Measurements from ENCODE around the gene CDC14A. TPM values are rescaled to one million over a fixed set of nuclear protein-coding genes. Genes with fewer than 3 reads are reported as not detected.

The CDC14A gene
- total and polyA plus RNA-seq, 2 of the 8 experiments (the other 6 are each of a cell fraction or from before 2014, with no cell fraction given), result 3.2 to 8.9 TPM

DNA sequence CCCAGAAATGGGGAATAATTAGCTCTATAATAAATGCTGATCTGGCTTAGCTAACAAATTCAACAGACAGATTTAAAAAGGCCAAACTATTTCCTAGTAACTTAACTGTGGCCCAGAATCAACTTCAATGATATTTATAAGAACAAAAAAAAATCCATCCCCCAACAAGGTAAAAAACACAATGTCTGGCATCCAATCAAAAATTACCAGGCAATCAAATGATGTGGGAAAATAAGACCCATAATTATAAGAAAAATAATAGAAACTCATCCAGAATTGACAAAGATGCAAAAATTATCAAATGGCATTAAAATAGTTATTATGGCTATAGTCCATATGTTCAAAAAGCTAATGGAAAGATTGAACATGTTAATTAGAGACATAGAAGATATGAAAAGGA, 42.4 kb upstream of the CDC14A start:
- Histone ChIP-seq H3K14ac (ENCODE audit: insufficient read length) (no peak overlapping the region), H2BK20ac (ENCODE audit: low read length) (no peak overlapping the region), H3K23ac (ENCODE audit: insufficient read length) (no peak overlapping the region), H2BK12ac (ENCODE audit: low read depth, low read length) (no peak overlapping the region), H3K56ac (replicated peaks; ENCODE audit: insufficient read length, low read depth, low read length) (no peak overlapping the region), H4K8ac (ENCODE audit: extremely low read depth, insufficient read depth, low read length) (no peak overlapping the region), H3K4me3 (ENCODE audit: extremely low read depth in 1 of 4, insufficient read depth in 2 of 4, low read depth in 3 of 4, low read length in 4 of 4) (no peak overlapping the region), H2AFZ (ENCODE audit: low read length) (no peak overlapping the region), H3K9ac (replicated peaks in 1 of 4; ENCODE audit: extremely low read depth in 1 of 4, low read depth in 3 of 4, low read length in 3 of 4) (no peak overlapping the region), H2BK5ac (ENCODE audit: low read depth, low read length) (no peak overlapping the region), H3K18ac (ENCODE audit: extremely low read depth, low read length) (no peak overlapping the region), H4K91ac (replicated peaks; ENCODE audit: insufficient read length, low read length) (no peak overlapping the region), H3K79me1 (ENCODE audit: low read depth, low read length) (no peaks in the 10 kb centered on the region), H3K36me3 (ENCODE audit: control insufficient read depth in 2 of 4, insufficient read depth in 4 of 4, low read length in 3 of 4) (no peaks in the 10 kb centered on the region), H3K79me2 (ENCODE audit: control insufficient read depth in 1 of 2, insufficient read depth in 2 of 2, low read length in 2 of 2) (no peaks in the 10 kb centered on the region), H3K9me3 (ENCODE audit: insufficient read depth in 2 of 2, low read depth in 1 of 2, low read length in 1 of 2) (no peaks in the 10 kb centered on the region), H2AK5ac (ENCODE audit: low read depth, low read length) (no peak overlapping the region), H3K27ac (ENCODE audit: low read depth, low read length) (no peak overlapping the region), H4K20me1 (replicated peaks in 1 of 2; ENCODE audit: control insufficient read depth in 1 of 2, insufficient read depth in 2 of 2, low read length in 2 of 2) (no peaks in the 10 kb centered on the region), H3K23me2 (ENCODE audit: low read depth, low read length) (no peaks in the 10 kb centered on the region), H3K27me3 (replicated peaks in 1 of 4; ENCODE audit: control insufficient read depth in 3 of 4, extremely low read depth in 1 of 4, insufficient read depth in 3 of 4, low read length in 3 of 4) (no peaks in the 10 kb centered on the region), H4K5ac (ENCODE audit: insufficient read length, low read depth, low read length) (no peak overlapping the region), H2BK120ac (replicated peaks; ENCODE audit: low read depth, low read length) (no peak overlapping the region), H3K4me1 (replicated peaks in 1 of 4; ENCODE audit: control insufficient read depth in 3 of 4, insufficient read depth in 4 of 4, low read length in 3 of 4) (peaks cover 0 to 4% (median 0%) of the 10 kb centered on the region in 4 experiments; a peak in 3 of 7 replicates), H2BK15ac (ENCODE audit: low read length) (no peak overlapping the region), H3K4ac (replicated peaks; ENCODE audit: insufficient read length, low read depth, low read length) (no peak overlapping the region), H3K4me2 (ENCODE audit: insufficient read depth in 1 of 2, low read depth in 2 of 2, low read length in 2 of 2) (no peak overlapping the region)
- POLR2A ChIA-PET (ENCODE audit: partially characterized antibody), result interaction anchor here (0.6 kb wide), 1 partner anchor 11 kb away, joined by 3 read pairs; no protein-coding TSS in a partner anchor
- no peak for FAIRE-seq
- CTCF ChIA-PET (ENCODE audit: partially characterized antibody), result interaction anchor here (1.0 kb wide), 1 partner anchor 151 kb away, joined by 4 read pairs; no protein-coding TSS in a partner anchor
- TF ChIP-seq, protein P1, sequence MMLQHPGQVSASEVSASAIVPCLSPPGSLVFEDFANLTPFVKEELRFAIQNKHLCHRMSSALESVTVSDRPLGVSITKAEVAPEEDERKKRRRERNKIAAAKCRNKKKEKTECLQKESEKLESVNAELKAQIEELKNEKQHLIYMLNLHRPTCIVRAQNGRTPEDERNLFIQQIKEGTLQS (IDR thresholded peaks at IDR 0.05; ENCODE audit: insufficient read depth, low read depth, low read length), result no peak
- DNase-seq (ENCODE audit: low read depth in 1 of 2, low spot score in 2 of 2), result no peak

All from H1 (cell line).